Upper lobe of right lung (tissue), 1 donor: Measurements from ENCODE around the gene GTF2F2. TPM values are rescaled to one million over a fixed set of nuclear protein-coding genes. Genes with fewer than 3 reads are reported as not detected.

Source experiments
- ATAC-seq: fragments of 200-7000 bp; cut with Tn5 transposase; one replicate; pipeline ENCODE4 v1.9.1; 2020; ENCODE audit warnings: mild to moderate bottlenecking, moderate library complexity
- DNase-seq: peaks from one replicate; pipeline ENCODE4 v3.0.0-alpha.2; 2020
- H3K27ac ChIP-seq: fragments of 200-600 bp; one replicate; pipeline ENCODE4 v1.8.0; 2022
- H3K27me3 ChIP-seq: fragments of 200-600 bp; one replicate; pipeline ENCODE4 v1.8.0; 2022; ENCODE audit warnings: mild to moderate bottlenecking
- H3K36me3 ChIP-seq: fragments of 200-600 bp; one replicate; pipeline ENCODE4 v1.8.0; 2022
- H3K4me1 ChIP-seq: fragments of 200-600 bp; one replicate; pipeline ENCODE4 v1.8.0; 2022
- H3K4me3 ChIP-seq: fragments of 200-600 bp; one replicate; pipeline ENCODE4 v1.8.0; 2022; ENCODE audit warnings: mild to moderate bottlenecking
- H3K9me3 ChIP-seq: fragments of 200-600 bp; one replicate; pipeline ENCODE4 v1.8.0; 2022
- CTCF ChIP-seq: fragments of 200-600 bp; IDR thresholded peaks from one replicate; pipeline ENCODE4 v1.8.0; 2022; ENCODE audit warnings: antibody characterized with exemption
- intact Hi-C: fragments of 100-400 bp; cut with DNase I; formaldehyde crosslinking; loops from one replicate; pipeline ENCODE4 v1.11.0; 2022
- total RNA-seq: library from RNA; stranded (reverse); fragmentation: NEBNext Ultra II Directional; extraction: Animal tissue kit (Norgen Biotek cat#: 25700); gene quantifications from one replicate; pipeline ENCODE4 v1.2.1, GENCODE V29; 2021
- donor health status: DM: no; HTN: yes; CAD: no; lungs with severe emphysema.

Gene GTF2F2
- total RNA-seq, 1 donor from 2014 or later = 14.6 TPM

DNA sequence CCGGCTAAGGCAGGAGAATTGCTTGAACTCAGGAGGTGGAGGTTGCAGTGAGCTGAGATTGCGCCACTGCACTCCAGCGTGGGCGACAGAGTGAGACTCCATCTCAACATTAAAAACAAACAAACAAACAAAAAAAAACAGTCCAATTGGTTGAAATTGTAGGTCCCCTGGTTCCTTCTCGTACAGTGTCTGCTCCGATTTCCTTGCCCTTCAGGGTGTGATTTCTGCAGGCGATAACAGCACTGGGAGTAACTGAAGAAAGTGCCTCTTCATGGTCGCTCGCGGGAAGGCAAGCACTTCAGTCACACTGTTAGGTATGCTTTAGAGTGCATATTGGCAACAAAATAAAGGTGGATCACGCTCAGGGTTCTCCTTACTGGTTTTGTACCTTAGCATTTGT, 181.0 kb downstream of the GTF2F2 start:
- DNase-seq = no peak
- no peak overlapping the region for H3K4me3 ChIP-seq
- no peak for TF ChIP-seq CTCF
- ATAC-seq = peak; percentile 80
- no peak overlapping the region for H3K27ac ChIP-seq
- H3K4me1 ChIP-seq = no peaks in the 10 kb centered on the region
- no peaks in the 10 kb centered on the region for H3K36me3 ChIP-seq
- intact Hi-C loops = no loop called here
- no peaks in the 10 kb centered on the region for H3K9me3 ChIP-seq
- no peaks in the 10 kb centered on the region for H3K27me3 ChIP-seq

DNA sequence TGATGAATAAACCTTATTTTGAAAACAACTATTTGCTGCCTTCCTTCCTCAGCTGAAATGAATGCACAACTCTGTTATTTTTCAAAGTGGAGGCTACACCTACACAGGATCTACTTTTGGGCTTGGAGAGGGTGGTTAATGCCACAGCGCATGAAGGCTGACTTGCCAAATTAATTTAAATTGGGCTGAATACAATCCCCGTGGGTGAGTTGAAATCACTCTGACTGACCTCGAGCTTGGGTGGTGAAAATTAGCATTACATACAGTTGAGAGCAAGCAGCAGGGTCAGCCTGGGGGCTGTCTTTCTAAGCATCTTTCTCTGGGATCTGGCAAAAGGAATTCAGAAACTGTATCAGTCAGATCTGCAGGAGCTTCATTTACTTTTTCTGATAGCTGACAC, 182.2 kb downstream of the GTF2F2 start:
- no peaks in the 10 kb centered on the region for H3K36me3 ChIP-seq
- no peak overlapping the region for H3K27ac ChIP-seq
- H3K4me1 ChIP-seq = no peaks in the 10 kb centered on the region
- ATAC-seq = no peak
- DNase-seq = no peak
- intact Hi-C loops = no loop called here
- TF ChIP-seq CTCF = no peak
- no peak overlapping the region for H3K4me3 ChIP-seq
- no peaks in the 10 kb centered on the region for H3K27me3 ChIP-seq
- H3K9me3 ChIP-seq = no peaks in the 10 kb centered on the region

- no peaks in the 10 kb centered on the region for H3K27me3 ChIP-seq
- intact Hi-C loops = no loop called here
- H3K27ac ChIP-seq = no peak overlapping the region
- no peaks in the 10 kb centered on the region for H3K4me1 ChIP-seq
- H3K9me3 ChIP-seq = no peaks in the 10 kb centered on the region
- H3K36me3 ChIP-seq = no peaks in the 10 kb centered on the region
- DNase-seq (no peak), ATAC-seq (no peak)
- no peak for TF ChIP-seq CTCF
- no peak overlapping the region for H3K4me3 ChIP-seq
These were observed 182.7 kb downstream of the GTF2F2 start for GRCh38 chr13:45303026-45303425.

- no peak overlapping the region for H3K27ac ChIP-seq
- intact Hi-C loops = no loop called here
- H3K4me3 ChIP-seq = no peak overlapping the region
- TF ChIP-seq CTCF = no peak
- no peaks in the 10 kb centered on the region for H3K9me3 ChIP-seq
- ATAC-seq (no peak), DNase-seq (no peak)
- no peaks in the 10 kb centered on the region for H3K27me3 ChIP-seq
- no peaks in the 10 kb centered on the region for H3K36me3 ChIP-seq
- H3K4me1 ChIP-seq = no peaks in the 10 kb centered on the region
These were observed 183.6 kb downstream of the GTF2F2 start for GRCh38 chr13:45303866-45304265.

GRCh38 chr13:45305079-45305478, 184.8 kb downstream of the GTF2F2 start:
- H3K36me3 ChIP-seq = no peaks in the 10 kb centered on the region
- no peak overlapping the region for H3K4me3 ChIP-seq
- no peaks in the 10 kb centered on the region for H3K9me3 ChIP-seq
- no peak for DNase-seq
- intact Hi-C loops = no loop called here
- ATAC-seq = no peak
- no peaks in the 10 kb centered on the region for H3K4me1 ChIP-seq
- no peak for TF ChIP-seq CTCF
- H3K27me3 ChIP-seq = no peaks in the 10 kb centered on the region
- no peak overlapping the region for H3K27ac ChIP-seq

DNA sequence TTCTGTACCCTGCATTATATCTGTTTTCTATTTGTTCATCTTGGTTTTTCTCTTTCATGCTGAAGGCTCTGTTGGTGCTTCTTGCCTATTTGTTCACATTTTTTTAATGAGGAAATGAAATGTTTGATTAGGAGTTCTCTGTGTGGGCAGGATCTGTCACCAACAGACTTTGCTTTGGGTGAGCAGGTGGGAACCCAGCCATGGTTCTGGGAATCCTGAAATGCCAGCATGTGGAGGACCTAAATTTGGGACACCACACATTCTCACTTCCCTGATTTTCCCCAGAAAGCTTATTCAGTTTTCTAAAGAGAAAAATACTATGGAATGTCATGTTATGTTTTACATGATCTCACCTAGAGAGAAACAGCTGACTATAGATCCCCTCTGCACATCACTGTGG, 186.7 kb downstream of the GTF2F2 start:
- H3K9me3 ChIP-seq = no peaks in the 10 kb centered on the region
- intact Hi-C loops = no loop called here
- H3K4me1 ChIP-seq = peaks cover 10% of the 10 kb centered on the region
- no peak overlapping the region for H3K4me3 ChIP-seq
- no peak for TF ChIP-seq CTCF
- DNase-seq = no peak
- no peaks in the 10 kb centered on the region for H3K27me3 ChIP-seq
- ATAC-seq = no peak
- no peaks in the 10 kb centered on the region for H3K36me3 ChIP-seq
- H3K27ac ChIP-seq = no peak overlapping the region
